ENCODE measurements around the gene CABLES2.
"Not testable (repeated sequence)": the region's sequence is repeated elsewhere in the genome, so short reads cannot be mapped to it uniquely, and the experiment has no call there.

CABLES2 gene

DNA sequence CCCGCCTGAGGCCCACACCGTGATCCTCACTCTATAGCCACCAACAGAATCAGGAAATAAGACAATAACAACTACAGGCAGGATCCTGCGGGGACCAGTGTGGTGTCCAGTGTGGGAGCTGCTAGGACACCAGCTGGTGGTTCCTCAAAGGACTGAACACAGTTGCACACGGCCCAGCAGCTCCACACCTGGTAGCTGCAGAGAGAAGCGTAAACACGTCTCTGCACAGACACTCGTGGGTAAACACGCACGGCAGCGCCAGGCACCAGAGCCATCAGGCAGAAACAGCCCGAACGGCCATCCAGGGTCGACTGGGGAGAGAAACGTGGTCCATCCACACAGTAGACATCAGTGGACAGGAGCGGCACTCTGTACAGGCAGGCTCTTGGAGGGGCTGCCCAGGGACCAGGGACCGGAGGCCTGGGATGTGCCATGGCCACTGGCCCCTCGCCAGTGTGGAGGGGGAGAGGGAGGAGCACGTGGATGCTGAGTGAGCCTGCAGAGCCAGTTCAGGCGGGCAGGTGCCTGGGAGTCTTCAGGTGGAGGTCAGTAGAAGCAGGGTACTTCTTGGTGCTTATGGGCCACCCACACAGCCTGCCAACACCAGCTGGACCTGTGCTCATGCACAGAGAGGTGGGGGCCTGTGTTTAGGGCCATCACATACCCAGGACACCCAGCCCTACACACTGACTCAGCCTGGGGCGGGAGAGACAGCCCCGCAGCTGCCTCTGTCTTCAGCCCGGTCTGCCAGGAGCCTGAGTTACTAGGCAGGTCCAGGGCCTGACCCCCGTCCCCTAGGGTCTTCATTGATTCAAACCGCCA is 32.5 kb downstream of the CABLES2 start:
- Histone ChIP-seq H3K79me2 (ENCODE audit: insufficient read depth, low read depth) (no peaks in the 10 kb centered on the region), H3K27me3 (ENCODE audit: insufficient read depth, low read depth) (no peaks in the 10 kb centered on the region; the same call in 1 of the 2 replicates), H2AFZ (ENCODE audit: low read depth) (no peak overlapping the region), H3K4me3 (IDR thresholded peaks at IDR 0.05; ENCODE audit: insufficient read depth, low read depth, low read length) (no peak overlapping the region), H4K20me1 (ENCODE audit: insufficient read depth) (no peaks in the 10 kb centered on the region), H3K4me2 (no peak overlapping the region), H3K27ac (no peak overlapping the region), H3K9ac (no peak overlapping the region), H3K4me1 (ENCODE audit: low read depth, poor library complexity, severe bottlenecking) (peaks cover 6% of the 10 kb centered on the region), H3K36me3 (ENCODE audit: insufficient read depth) (no peaks in the 10 kb centered on the region)
- TF ChIP-seq, protein P1, sequence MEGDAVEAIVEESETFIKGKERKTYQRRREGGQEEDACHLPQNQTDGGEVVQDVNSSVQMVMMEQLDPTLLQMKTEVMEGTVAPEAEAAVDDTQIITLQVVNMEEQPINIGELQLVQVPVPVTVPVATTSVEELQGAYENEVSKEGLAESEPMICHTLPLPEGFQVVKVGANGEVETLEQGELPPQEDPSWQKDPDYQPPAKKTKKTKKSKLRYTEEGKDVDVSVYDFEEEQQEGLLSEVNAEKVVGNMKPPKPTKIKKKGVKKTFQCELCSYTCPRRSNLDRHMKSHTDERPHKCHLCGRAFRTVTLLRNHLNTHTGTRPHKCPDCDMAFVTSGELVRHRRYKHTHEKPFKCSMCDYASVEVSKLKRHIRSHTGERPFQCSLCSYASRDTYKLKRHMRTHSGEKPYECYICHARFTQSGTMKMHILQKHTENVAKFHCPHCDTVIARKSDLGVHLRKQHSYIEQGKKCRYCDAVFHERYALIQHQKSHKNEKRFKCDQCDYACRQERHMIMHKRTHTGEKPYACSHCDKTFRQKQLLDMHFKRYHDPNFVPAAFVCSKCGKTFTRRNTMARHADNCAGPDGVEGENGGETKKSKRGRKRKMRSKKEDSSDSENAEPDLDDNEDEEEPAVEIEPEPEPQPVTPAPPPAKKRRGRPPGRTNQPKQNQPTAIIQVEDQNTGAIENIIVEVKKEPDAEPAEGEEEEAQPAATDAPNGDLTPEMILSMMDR (conservative IDR thresholded peaks at IDR 0.05; ENCODE audit: low read depth, low read length) = no peak

- H3K27ac ChIP-seq; H3K9ac ChIP-seq; H3K4me1 ChIP-seq (ENCODE audit: low read depth, poor library complexity, severe bottlenecking); H3K27me3 ChIP-seq (ENCODE audit: insufficient read depth, low read depth); H4K20me1 ChIP-seq (ENCODE audit: insufficient read depth); H3K4me2 ChIP-seq; H2AFZ ChIP-seq (ENCODE audit: low read depth); H3K79me2 ChIP-seq (ENCODE audit: insufficient read depth, low read depth); H3K4me3 ChIP-seq (IDR thresholded peaks at IDR 0.05; ENCODE audit: insufficient read depth, low read depth, low read length); H3K36me3 ChIP-seq (ENCODE audit: insufficient read depth): not testable (repeated sequence)
Measured at GRCh38 chr20:62373631-62374179, 33.4 kb downstream of the CABLES2 start.

DNA sequence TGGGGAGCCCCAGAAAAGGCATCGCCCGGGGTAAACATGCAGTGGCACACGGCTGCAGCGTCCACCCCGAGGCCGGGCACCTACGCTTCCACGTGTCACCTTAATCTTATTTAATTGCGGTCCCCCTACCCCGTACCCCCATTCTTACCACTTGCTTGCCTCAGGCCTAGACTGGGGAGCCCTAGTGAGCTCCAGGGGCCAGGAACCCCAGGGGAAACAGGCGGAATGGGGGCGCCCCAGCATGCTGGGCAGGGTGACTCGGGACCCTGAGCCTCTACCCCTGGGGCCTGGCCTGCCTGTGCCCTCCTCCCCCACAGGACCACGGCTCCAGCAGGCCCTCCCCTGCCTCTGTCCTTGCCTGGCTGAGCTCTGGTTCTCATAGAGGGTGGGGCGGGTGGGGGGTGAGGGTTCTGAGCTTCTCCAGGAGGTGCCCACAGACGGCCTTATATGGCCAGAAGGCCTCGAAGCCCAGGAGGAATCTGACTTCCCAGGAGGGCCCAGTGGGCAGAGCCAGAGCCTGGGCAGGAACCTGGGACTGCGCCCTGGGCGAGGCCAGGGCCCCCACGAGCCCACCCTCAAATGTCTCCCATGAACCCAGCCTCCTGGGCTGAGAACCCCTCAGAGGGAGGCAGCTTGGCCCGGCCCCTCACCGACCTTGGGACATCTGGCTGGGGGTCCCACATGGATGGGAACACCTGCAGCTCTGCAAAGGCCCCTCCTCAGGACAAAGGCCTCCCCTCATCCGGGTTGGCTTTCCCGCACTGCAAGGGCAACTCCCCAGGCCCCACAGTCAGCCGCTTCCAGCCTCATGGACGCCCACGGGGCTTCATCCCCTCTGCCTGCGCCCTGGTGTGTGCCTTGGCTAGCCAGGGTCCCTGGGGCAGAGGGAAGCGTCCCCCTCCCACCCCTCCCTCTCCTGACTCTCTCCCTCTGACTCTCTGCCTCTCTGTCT is 34.8 kb downstream of the CABLES2 start:
- no peaks in the 10 kb centered on the region for H4K20me1 ChIP-seq (ENCODE audit: insufficient read depth)
- H3K27ac ChIP-seq = no peak overlapping the region
- H3K9ac ChIP-seq = no peak overlapping the region
- no peaks in the 10 kb centered on the region for H3K36me3 ChIP-seq (ENCODE audit: insufficient read depth)
- no peak overlapping the region for H2AFZ ChIP-seq (ENCODE audit: low read depth)
- no peak overlapping the region for H3K4me2 ChIP-seq
- peaks cover 19% of the 10 kb centered on the region for H3K4me1 ChIP-seq (ENCODE audit: low read depth, poor library complexity, severe bottlenecking)
- TF ChIP-seq, protein P1 (conservative IDR thresholded peaks at IDR 0.05; ENCODE audit: low read depth, low read length) = no peak
- H3K4me3 ChIP-seq (IDR thresholded peaks at IDR 0.05; ENCODE audit: insufficient read depth, low read depth, low read length) = no peak overlapping the region
- H3K27me3 ChIP-seq (ENCODE audit: insufficient read depth, low read depth) = peaks cover 16% of the 10 kb centered on the region
- H3K79me2 ChIP-seq (ENCODE audit: insufficient read depth, low read depth) = no peaks in the 10 kb centered on the region

- Histone ChIP-seq H2AFZ (ENCODE audit: low read depth) (no peak overlapping the region), H3K4me1 (ENCODE audit: low read depth, poor library complexity, severe bottlenecking) (peaks cover 19% of the 10 kb centered on the region), H3K9ac (no peak overlapping the region), H3K36me3 (ENCODE audit: insufficient read depth) (no peaks in the 10 kb centered on the region), H3K4me2 (no peak overlapping the region), H4K20me1 (ENCODE audit: insufficient read depth) (no peaks in the 10 kb centered on the region), H3K79me2 (ENCODE audit: insufficient read depth, low read depth) (no peaks in the 10 kb centered on the region), H3K27me3 (ENCODE audit: insufficient read depth, low read depth) (peaks cover 16% of the 10 kb centered on the region), H3K27ac (no peak overlapping the region), H3K4me3 (IDR thresholded peaks at IDR 0.05; ENCODE audit: insufficient read depth, low read depth, low read length) (no peak overlapping the region)
- TF ChIP-seq, protein P1 (conservative IDR thresholded peaks at IDR 0.05; ENCODE audit: low read depth, low read length) = no peak
Measured at GRCh38 chr20:62371588-62372041, 35.5 kb downstream of the CABLES2 start.

All from KMS-11 (cell line).